OCI-LY7 (cell line): ENCODE results near the gene ZNF528. TPM values are rescaled to one million over a fixed set of nuclear protein-coding genes. Genes with fewer than 3 reads are reported as not detected.

Experiments used
- BruUV-seq: library from RNA; stranded (reverse); fragments of 400-500 nt; replicated peaks from 2 replicates; lab custom pipeline; 2021; lab: Mats Ljungman, UMichigan
- CTCF ChIA-PET: fragments of 300-600 bp; sonication (Branson Sonifier 250); formaldehyde crosslinking; loops from one replicate; lab custom pipeline; 2022; ENCODE audit warnings: antibody characterized with exemption; ENCODE audit not compliant: unreplicated experiment; lab: Charles Lee
- POLR2A ChIA-PET: fragments of 300-600 bp; sonication (Branson Sonifier 250); formaldehyde crosslinking; loops from one replicate; lab custom pipeline; 2022; ENCODE audit warnings: antibody characterized with exemption; lab: Charles Lee
- DNase-seq: peaks from one replicate; pipeline ENCODE4 v3.0.0-alpha.2; 2015; ENCODE audit warnings: low spot score
- H2AFZ ChIP-seq: fragments of 200-600 bp; sonication (generic), shearing (Covaris generic); 2 replicates; pipeline ENCODE4 v1.6.1; 2014; ENCODE audit warnings: mild to moderate bottlenecking, antibody characterized with exemption, low read length, moderate library complexity
- H3K27ac ChIP-seq: fragments of 200-600 bp; sonication (generic); 2 replicates; pipeline ENCODE4 v1.5.1; 2014; ENCODE audit warnings: mixed run types, low read depth, mild to moderate bottlenecking, moderate library complexity, low read length, inconsistent platforms; ENCODE audit not compliant: poor library complexity, severe bottlenecking
- H3K36me3 ChIP-seq: fragments of 200-600 bp; sonication (generic); 2 replicates; pipeline ENCODE4 v1.6.1; 2014; ENCODE audit warnings: mild to moderate bottlenecking, antibody characterized with exemption, low read length, moderate library complexity, mixed read lengths; ENCODE audit not compliant: insufficient read depth
- H3K4me1 ChIP-seq: fragments of 200-600 bp; sonication (generic); 2 replicates; pipeline ENCODE4 v1.5.1; 2014; ENCODE audit warnings: mild to moderate bottlenecking, low read length; ENCODE audit not compliant: insufficient read depth, poor library complexity, severe bottlenecking
- H3K4me2 ChIP-seq: fragments of 200-600 bp; sonication (generic); 2 replicates; pipeline ENCODE4 v1.6.1; 2014; ENCODE audit warnings: mild to moderate bottlenecking, low read length
- H3K4me3 ChIP-seq: fragments of 200-600 bp; sonication (generic); 2 replicates; pipeline ENCODE4 v1.5.1; 2014; ENCODE audit warnings: mild to moderate bottlenecking, low read depth, low read length; ENCODE audit not compliant: poor library complexity, severe bottlenecking
- H3K79me2 ChIP-seq: fragments of 200-600 bp; sonication (generic); 2 replicates; pipeline ENCODE4 v1.6.1; 2016; ENCODE audit warnings: low read depth, mild to moderate bottlenecking, low read length, moderate library complexity, mixed read lengths; ENCODE audit not compliant: insufficient read depth
- H3K9me2 ChIP-seq: fragments of 200-600 bp; sonication (generic); 2 replicates; pipeline ENCODE4 v1.6.1; 2016; ENCODE audit warnings: mild to moderate bottlenecking, low read length, mixed read lengths; ENCODE audit not compliant: insufficient read depth
- H3K9me3 ChIP-seq: fragments of 200-600 bp; sonication (generic); 2 replicates; pipeline ENCODE4 v1.6.1; 2014; ENCODE audit warnings: mild to moderate bottlenecking, mixed run types, low read length, mixed read lengths
- H4K20me1 ChIP-seq: fragments of 200-600 bp; sonication (generic); 2 replicates; pipeline ENCODE4 v1.6.1; 2014; ENCODE audit warnings: mild to moderate bottlenecking, antibody characterized with exemption, low read length, moderate library complexity, mixed read lengths; ENCODE audit not compliant: insufficient read depth
- CTCF ChIP-seq: fragments of 200-600 bp; sonication (generic); conservative IDR thresholded peaks from 2 replicates; pipeline ENCODE4 v1.5.1; 2014; ENCODE audit warnings: mild to moderate bottlenecking, antibody characterized with exemption, low read length, moderate library complexity, mixed read lengths
- EZH2phosphoT487 ChIP-seq: fragments of 200-600 bp; sonication (generic); IDR thresholded peaks from 2 replicates; pipeline ENCODE4 v1.6.1; 2018; ENCODE audit warnings: low read depth, borderline replicate concordance, mild to moderate bottlenecking, mixed run types, antibody characterized with exemption, low read length, moderate library complexity, mixed read lengths
- intact Hi-C: fragments of 100-400 bp; cut with micrococcal nuclease; formaldehyde crosslinking; loops from one replicate; pipeline ENCODE4 v1.10.0; 2022; ENCODE audit not compliant: unreplicated experiment
- total RNA-seq, 2 experiments: library from RNA; depleted of rRNA in 1 of 2; stranded (reverse); fragments of >200 nt in 1 of 2; shearing (Covaris generic) in 1 of 2; gene quantifications; 2 replicates each; pipeline ENCODE4 v1.2.3, GENCODE V29; 2014 to 2022

The ZNF528 gene
- total RNA-seq, 2 experiments from 2014 or later: 0.27 TPM; not detected in 1

GRCh38 chr19:52444506-52444905 lies 46.9 kb downstream of the ZNF528 start:
- Histone ChIP-seq H3K27ac (no peak overlapping the region), H3K4me2 (no peak overlapping the region), H3K4me3 (no peak overlapping the region), H3K79me2 (no peaks in the 10 kb centered on the region), H3K36me3 (no peaks in the 10 kb centered on the region), H3K9me2 (no peaks in the 10 kb centered on the region), H3K4me1 (no peaks in the 10 kb centered on the region), H2AFZ (no peak overlapping the region), H4K20me1 (no peaks in the 10 kb centered on the region), H3K9me3 (no peaks in the 10 kb centered on the region)
- CTCF ChIA-PET: no interaction called here
- no peak for DNase-seq
- TF ChIP-seq CTCF (no peak), EZH2phosphoT487 (no peak)
- POLR2A ChIA-PET: no interaction called here
- no TSS peak for BruUV-seq
- intact Hi-C loops: no loop called here

GRCh38 chr19:52451241-52451640 lies 53.6 kb downstream of the ZNF528 start:
- Histone ChIP-seq H4K20me1 (no peaks in the 10 kb centered on the region), H3K4me3 (no peak overlapping the region), H3K9me3 (no peaks in the 10 kb centered on the region), H3K4me1 (no peaks in the 10 kb centered on the region), H3K27ac (no peak overlapping the region), H2AFZ (no peak overlapping the region), H3K9me2 (no peaks in the 10 kb centered on the region), H3K79me2 (no peaks in the 10 kb centered on the region), H3K4me2 (no peak overlapping the region), H3K36me3 (no peaks in the 10 kb centered on the region)
- TF ChIP-seq CTCF (no peak), EZH2phosphoT487 (no peak)
- intact Hi-C loops: no loop called here
- no TSS peak for BruUV-seq
- CTCF ChIA-PET: no interaction called here
- POLR2A ChIA-PET: no interaction called here
- DNase-seq: no peak

GRCh38 chr19:52453324-52454094 lies 55.9 kb downstream of the ZNF528 start, which contains the start of gene ZNF578:
Gene ZNF578, plus strand, starts transcription at chr19:52453553. Its CDS starts 48,293 bp downstream, at chr19:52501846.
- POLR2A ChIA-PET: no interaction called here
- intact Hi-C loops: no loop called here
- Histone ChIP-seq H3K4me3 (no peak within 1 kb of the TSS), H2AFZ (no peak within 1 kb of the TSS), H3K36me3 (no peaks in the 10 kb centered on the region), H3K27ac (no peak within 1 kb of the TSS), H3K79me2 (no peaks in the 10 kb centered on the region), H4K20me1 (no peaks in the 10 kb centered on the region), H3K9me3 (no peaks in the 10 kb centered on the region), H3K9me2 (no peaks in the 10 kb centered on the region), H3K4me1 (no peaks in the 10 kb centered on the region), H3K4me2 (no peak within 1 kb of the TSS)
- DNase-seq: no peak
- no peak for TF ChIP-seq EZH2phosphoT487
- no peak for TF ChIP-seq CTCF
- no TSS peak for BruUV-seq
- CTCF ChIA-PET: interaction anchor here (0.6 kb wide), 1 partner anchor 461 kb away, joined by 3 read pairs; no protein-coding TSS in a partner anchor
